Posterior vena cava (tissue), 2 donors: ENCODE data around the gene WNT9A. TPM values are rescaled to one million over a fixed set of nuclear protein-coding genes. Genes with fewer than 3 reads are reported as not detected.
"Not testable (repeated sequence)": the region's sequence is repeated elsewhere in the genome, so short reads cannot be mapped to it uniquely, and the experiment has no call there.

Experiments
- DNase-seq: peaks from one replicate; pipeline ENCODE4 v3.0.0-alpha.2; 2020; ENCODE audit warnings: low spot score
- intact Hi-C, 2 donors: fragments of 100-400 bp; cut with DNase I; formaldehyde crosslinking; loops; one replicate each; pipeline versions ENCODE4 v1.14.1 to v1.14.2; 2022 to 2023
- total RNA-seq, 2 donors: library from RNA; stranded (reverse); fragmentation: NEBNext Ultra II Directional; extraction: Animal tissue kit (Norgen Biotek cat#: 25700); gene quantifications; one replicate each; pipeline ENCODE4 v1.2.1, GENCODE V29; 2021
- donor health status: DM: yes; HTN: yes; CAD: no.
- donor health status: DM: yes; HTN: yes; CAD: no.

WNT9A gene
- total RNA-seq, 2 donors from 2014 or later = 2.7 to 3.3 TPM

- intact Hi-C loops = no loop called here
- no peak for DNase-seq
Measured at GRCh38 chr1:227917081-227917950, 30.4 kb downstream of the WNT9A start.

GRCh38 chr1:227916655-227917054, 31.1 kb downstream of the WNT9A start:
- intact Hi-C loops = no loop called here

GRCh38 chr1:227915564-227916553, 31.9 kb downstream of the WNT9A start:
- no peak for DNase-seq
- intact Hi-C loops = no loop called here

More at GRCh38 chr1:227916655-227917054, 31.1 kb downstream of the WNT9A start:
- DNase-seq = no peak

GRCh38 chr1:227914801-227915563, 32.8 kb downstream of the WNT9A start:
- intact Hi-C loops = no loop called here
- DNase-seq = no peak

GRCh38 chr1:227913764-227914721, 33.7 kb downstream of the WNT9A start:
- no peak for DNase-seq
- intact Hi-C loops = no loop called here

GRCh38 chr1:227913396-227913763, 34.4 kb downstream of the WNT9A start:
- no peak for DNase-seq
- intact Hi-C loops = no loop called here

- intact Hi-C loops = no loop called here
Measured at GRCh38 chr1:227912866-227913265, 34.9 kb downstream of the WNT9A start.

GRCh38 chr1:227911376-227911775, 36.4 kb downstream of the WNT9A start:
- intact Hi-C loops = no loop called here
- DNase-seq = no peak

More at GRCh38 chr1:227912866-227913265, 34.9 kb downstream of the WNT9A start:
- no peak for DNase-seq

- intact Hi-C loops = no loop called here
- no peak for DNase-seq
Measured at GRCh38 chr1:227910511-227911153, 37.1 kb downstream of the WNT9A start.

- intact Hi-C loops = not testable (repeated sequence)
Measured at GRCh38 chr1:227909923-227910328, 37.8 kb downstream of the WNT9A start.

GRCh38 chr1:227909188-227909587, 38.5 kb downstream of the WNT9A start:
- intact Hi-C loops = no loop called here

More at GRCh38 chr1:227909923-227910328, 37.8 kb downstream of the WNT9A start:
- DNase-seq = not testable (repeated sequence)

GRCh38 chr1:227908359-227908758, 39.4 kb downstream of the WNT9A start:
- intact Hi-C loops = no loop called here
- no peak for DNase-seq

More at GRCh38 chr1:227909188-227909587, 38.5 kb downstream of the WNT9A start:
- DNase-seq = no peak

- DNase-seq = no peak
- intact Hi-C loops = no loop called here
Measured at GRCh38 chr1:227907439-227908015, 40.2 kb downstream of the WNT9A start.

GRCh38 chr1:227906550-227907071, 41.1 kb downstream of the WNT9A start:
- no peak for DNase-seq
- intact Hi-C loops = no loop called here

GRCh38 chr1:227905573-227906487, 41.9 kb downstream of the WNT9A start:
- intact Hi-C loops = no loop called here

More at GRCh38 chr1:227905573-227906487, 41.9 kb downstream of the WNT9A start:
- no peak for DNase-seq
